Transverse colon (tissue), 4 donors: ENCODE data around the gene FBXO44.

ENCODE experiments used
- CTCF ChIP-seq, 5 experiments: fragments of 200-600 bp in 3 of 5; fragments of 450-650 bp in 2 of 5; sonication (generic) in 3 of 5; IDR thresholded peaks; 1 replicate in 2 of 5; 2 replicates in 3 of 5; pipeline ENCODE4 v1.5.1; 2016 to 2017; ENCODE audit warnings: antibody characterized with exemption in 5 of 5, inconsistent platforms in 3 of 5, mild to moderate bottlenecking in 2 of 5, moderate library complexity in 1 of 5
- POLR2A ChIP-seq: fragments of 450-650 bp; IDR thresholded peaks from one replicate; pipeline ENCODE4 v1.6.1; 2016; ENCODE audit warnings: antibody characterized with exemption, mild to moderate bottlenecking, moderate library complexity
- POLR2AphosphoS5 ChIP-seq, 3 donors: sonication (generic); formaldehyde crosslinking; IDR thresholded peaks; one replicate each; pipeline ENCODE4 v1.6.1; 2016; ENCODE audit warnings: antibody characterized with exemption in 3 of 3

GRCh38 chr1:11628767-11629166 lies 25.9 kb upstream of the FBXO44 start:
- TF ChIP-seq CTCF (IDR thresholded peaks at IDR 0.05) (no peak), POLR2AphosphoS5 (IDR thresholded peaks at IDR 0.05) (no peak), POLR2A (no peak)
